ENCODE results near the gene HSPB1.

DNA sequence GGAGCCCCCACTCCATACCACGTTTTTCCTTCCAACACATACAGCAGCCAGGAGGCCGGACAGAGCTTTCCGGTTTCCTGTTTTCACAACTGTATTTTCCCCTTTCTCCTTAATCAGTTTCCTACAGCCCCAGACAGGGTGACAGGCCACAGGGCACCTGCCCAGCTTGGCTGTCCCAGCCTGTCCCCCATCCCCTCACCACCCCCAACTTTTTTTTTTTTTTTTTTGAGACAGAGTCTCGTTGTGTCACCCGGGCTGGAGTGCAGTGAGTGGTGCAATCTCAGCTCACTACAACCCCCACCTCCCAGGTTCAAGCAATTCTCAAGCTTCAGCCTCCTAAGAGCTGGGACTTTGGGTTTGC is 10.3 kb upstream of the HSPB1 start:
- TF ChIP-seq, protein P1, sequence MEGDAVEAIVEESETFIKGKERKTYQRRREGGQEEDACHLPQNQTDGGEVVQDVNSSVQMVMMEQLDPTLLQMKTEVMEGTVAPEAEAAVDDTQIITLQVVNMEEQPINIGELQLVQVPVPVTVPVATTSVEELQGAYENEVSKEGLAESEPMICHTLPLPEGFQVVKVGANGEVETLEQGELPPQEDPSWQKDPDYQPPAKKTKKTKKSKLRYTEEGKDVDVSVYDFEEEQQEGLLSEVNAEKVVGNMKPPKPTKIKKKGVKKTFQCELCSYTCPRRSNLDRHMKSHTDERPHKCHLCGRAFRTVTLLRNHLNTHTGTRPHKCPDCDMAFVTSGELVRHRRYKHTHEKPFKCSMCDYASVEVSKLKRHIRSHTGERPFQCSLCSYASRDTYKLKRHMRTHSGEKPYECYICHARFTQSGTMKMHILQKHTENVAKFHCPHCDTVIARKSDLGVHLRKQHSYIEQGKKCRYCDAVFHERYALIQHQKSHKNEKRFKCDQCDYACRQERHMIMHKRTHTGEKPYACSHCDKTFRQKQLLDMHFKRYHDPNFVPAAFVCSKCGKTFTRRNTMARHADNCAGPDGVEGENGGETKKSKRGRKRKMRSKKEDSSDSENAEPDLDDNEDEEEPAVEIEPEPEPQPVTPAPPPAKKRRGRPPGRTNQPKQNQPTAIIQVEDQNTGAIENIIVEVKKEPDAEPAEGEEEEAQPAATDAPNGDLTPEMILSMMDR (conservative IDR thresholded peaks at IDR 0.05; ENCODE audit: low read depth in 2 of 2): no peak
- TF ChIP-seq JUNB (IDR thresholded peaks at IDR 0.05; ENCODE audit: unreplicated experiment): no peak
